Glomerular visceral epithelial cell (primary cell): ENCODE results near the gene CHD9.
"Not testable (repeated sequence)": the region's sequence is repeated elsewhere in the genome, so short reads cannot be mapped to it uniquely, and the experiment has no call there.

Experiments
- DNase-seq: peaks from one replicate; pipeline ENCODE4 v3.0.0-alpha.2; 2016; ENCODE audit errors: extremely low spot score

Gene CHD9

DNA sequence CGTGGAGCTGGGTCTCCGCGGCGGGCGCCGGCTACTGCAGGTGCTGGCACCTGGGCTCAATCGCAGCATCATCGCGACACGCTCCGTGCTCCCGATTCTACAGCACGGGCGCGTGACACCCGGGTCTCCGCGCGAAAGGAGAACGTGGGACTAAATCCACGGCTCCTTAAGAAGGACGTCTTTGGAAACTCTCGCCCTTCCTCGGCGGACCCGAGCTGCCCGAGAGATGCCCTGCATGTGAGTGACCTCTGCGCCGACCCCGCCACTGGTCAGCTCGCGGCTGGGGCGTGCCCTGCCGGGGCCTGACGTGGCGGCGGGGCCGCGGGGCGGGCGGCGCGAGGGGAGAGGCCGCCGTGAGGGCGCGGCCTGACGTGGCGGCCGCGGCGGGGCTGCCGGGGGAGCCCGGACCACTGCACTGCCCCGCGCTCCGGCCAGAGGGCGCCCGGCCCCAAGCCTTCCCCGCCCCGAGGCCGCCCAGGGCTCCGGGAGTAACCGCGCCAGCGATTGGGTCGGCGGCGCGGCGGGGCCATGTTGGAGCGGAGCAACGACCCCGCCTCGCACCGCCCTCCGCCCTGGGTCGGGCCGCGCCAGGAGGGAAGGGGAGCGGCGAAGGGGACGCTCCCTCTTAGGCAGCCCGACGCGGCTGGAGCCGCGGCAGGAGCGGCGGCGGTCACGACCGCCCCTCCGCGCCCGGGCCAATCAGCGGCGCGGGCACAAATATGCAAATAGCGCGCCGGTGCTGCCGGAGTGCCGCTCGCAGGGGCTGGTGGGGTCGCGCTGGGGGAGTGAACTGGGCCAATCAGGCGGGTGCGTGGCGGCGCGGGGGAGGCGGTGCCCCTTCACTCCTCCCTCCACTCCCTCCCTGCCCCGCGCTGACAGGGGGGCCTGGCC is 75.6 kb downstream of the CHD9 start:
- DNase-seq: peak; percentile 94

DNA sequence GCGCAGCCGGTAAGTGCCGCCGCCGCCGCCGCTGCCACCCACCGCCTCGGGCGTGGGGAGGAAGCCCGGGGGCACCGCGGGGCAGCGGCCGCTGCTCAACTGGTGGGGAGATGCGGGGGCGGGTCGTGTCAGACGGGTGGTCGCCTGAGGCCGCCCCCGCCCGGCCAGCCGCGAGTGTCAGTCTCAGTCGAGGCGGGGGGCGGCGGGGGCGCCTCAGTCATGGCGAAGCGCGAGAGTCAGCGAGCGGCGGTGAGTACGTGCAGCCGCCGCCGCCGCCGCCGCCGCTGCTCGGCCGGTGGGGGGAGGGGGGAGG is 76.2 kb downstream of the CHD9 start:
- DNase-seq: no peak

DNA sequence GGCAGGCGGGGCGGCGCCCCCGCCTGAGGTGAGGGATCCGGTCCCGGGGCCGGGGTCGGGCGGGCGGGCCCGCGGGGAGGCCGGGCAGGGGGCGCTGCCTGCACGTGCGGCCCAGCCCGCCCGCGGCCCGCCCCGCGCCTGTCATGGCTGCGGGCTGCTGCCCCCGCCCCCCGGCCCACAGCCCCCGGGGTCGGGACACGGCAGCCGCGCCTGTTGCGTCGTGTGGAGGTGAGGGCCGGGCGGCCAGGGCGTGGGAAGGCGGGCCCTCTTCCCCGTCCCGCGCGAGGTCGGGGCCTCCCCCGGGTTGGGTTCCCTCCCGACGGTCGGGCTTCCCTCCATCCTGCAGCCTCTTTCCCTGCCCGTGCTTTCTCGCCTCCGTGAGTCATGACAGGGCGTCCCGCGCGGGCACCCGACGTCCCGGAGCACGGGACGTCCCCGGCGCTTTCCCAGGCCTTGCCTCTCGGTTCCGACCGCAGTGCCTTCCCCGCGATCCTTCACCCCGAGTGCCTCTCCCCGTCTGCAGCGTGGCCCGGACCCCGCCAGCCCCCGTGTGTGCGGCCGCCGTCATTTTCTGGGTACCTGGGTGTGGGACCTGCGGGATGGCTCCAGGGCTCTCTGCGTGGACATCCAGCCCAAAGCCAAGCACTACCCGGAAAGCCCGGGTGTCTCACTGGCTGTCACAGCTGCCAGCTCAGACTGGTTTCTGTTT is 76.7 kb downstream of the CHD9 start:
- DNase-seq: peak; percentile 52

DNA sequence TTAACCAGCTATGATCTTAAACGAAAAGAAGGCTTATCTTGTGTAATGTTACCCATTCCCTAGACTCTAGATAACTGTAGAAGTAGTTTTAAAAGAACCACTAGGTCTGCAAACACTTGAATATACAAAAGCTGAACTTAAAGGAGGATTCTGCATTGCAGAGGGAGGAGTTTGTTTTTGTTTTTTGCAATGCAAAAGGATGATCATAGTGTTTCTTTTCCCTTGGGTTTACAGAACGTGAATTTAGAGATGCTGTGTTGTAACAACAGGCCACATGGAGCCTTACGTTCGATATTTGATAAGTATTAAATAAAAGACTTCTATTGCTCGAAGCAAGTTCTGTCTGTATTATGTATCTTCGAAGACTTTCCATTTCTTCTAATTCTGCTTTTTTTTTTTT is 77.6 kb downstream of the CHD9 start:
- DNase-seq: no peak

DNA sequence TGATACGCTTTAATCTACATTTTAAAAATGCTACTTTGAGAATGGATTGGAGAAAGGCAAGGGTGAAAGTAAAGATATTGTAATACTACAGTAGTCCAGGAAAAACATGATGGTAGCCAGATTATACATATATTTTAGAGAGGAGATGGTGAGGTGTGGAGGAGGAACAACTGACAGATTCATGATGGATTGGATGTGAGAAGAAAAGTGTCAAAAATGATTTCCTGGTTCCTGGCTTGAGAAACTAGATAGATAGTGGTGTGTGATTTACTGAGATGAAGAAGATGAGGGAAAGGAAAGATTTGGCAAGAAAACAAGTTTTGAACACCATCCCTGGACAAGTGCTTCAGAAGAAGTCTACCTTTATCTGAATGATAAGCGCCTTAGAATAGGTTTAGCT is 80.5 kb downstream of the CHD9 start:
- DNase-seq: no peak

DNA sequence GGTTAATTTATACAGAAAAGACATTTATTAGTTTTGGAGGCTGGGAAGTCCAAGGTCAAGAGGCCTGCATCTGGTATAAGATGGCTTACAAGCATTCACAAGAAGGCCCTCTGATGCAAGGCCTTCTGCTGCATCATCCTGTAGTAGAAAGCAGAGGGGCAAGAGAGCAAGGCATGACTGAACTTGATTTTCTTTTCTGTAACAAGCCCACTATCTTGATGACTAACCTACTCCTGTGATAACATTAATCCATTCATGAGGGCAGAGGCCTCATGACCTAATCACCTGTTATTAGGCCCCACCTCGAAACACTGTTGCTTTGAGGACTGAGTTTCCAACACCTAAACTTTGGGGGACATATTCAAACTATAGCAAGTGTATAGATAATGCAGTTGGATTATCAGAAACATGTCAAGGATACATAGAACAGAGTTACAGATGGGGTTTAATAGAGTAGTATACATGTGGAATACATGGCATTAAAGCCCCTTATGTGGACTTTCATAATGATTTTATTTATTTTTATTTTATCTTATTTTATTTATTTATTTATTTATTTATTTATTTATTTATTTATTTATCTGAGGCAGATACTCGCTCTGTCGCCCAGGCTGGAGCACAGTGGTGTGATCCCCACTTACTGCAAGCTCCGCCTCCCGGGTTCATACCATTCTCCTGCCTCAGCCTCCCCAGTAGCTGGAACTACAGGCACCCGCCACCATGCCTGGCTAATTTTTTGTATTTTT is 88.2 kb downstream of the CHD9 start:
- DNase-seq: peak; percentile 2

DNA sequence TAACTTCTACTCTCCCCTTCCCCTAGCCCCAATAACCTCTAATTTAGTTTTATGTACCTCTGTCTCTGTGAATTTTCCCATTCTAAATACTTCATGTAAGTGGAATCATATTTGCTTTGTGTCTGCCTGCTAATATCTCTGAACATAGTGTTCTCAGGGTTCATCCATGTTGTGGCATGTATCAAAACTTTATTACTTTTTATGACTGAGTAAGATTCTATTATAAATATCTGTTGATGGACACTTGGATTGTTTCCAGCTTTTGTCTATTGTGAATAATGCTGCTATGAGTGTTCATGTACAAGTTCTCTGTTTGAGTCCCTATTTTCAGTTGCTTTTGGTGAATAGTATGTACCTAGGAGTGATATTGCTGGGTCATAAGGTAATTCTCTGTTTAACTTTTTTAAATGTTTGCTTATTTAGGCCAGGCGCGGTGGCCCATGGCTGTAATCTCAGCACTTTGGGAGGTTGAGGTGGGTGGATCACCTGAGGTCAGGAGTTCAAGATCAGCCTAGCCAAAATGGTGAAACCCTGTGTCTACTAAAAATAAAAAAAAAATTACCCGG is 92.8 kb downstream of the CHD9 start:
- no peak for DNase-seq

DNA sequence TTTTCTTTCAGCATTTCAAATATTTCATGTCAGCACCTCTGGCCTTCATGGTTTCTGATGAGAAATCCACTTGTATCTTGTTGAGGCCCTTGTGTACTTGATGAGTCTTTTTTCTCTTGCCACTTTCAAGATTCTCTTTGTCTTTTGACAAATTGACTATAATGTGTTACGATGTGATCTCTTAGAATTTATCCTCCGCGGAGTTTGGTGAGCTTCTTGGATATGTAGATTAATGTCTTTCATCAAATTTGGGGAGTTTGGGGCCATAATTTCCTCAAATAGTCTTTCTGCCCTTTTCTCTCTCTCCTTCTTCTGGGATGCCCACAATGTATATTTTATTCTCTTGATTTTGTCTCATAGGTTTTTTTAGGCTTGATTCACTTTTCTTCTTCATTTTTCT is 96.0 kb downstream of the CHD9 start:
- DNase-seq: no peak

DNA sequence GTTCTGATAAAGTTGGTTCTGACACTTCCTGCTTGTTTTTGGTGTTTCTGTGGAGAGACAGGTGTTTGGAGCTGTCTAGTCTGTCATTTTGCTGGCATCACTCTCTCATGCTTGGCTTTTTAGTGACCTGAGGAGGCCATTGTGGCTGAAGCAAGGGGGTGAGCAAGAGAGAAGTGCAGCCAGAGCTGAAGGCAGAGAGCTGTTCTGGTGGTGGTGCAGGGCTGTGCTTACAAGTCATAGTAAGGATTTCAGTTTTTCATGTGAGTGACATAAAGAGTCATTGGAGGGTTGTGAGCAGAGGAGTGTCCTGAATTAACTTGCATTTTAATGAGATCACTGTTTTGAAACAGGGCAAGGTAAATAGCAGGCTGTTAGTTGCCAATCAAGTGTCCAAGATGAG is 97.5 kb downstream of the CHD9 start:
- DNase-seq: no peak

DNA sequence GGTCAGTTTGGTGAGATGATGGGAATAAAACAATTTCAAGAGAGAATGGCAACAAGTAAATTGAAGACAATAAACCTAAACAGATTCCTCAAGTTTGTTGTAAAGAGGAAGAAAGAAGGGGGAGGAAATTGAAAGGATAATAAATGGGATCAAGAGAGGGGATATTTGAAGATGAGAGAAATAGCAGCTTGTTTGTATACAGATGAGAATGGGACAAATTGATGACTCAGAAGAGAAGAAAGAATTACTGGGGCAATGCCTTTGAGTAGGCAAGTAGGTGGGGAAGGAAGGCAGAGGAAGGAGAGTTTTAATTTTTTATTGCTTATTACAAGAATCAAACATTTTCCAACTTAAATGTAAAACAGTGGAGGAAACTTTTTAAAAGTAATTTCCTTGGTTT is 98.3 kb downstream of the CHD9 start:
- DNase-seq: no peak

DNA sequence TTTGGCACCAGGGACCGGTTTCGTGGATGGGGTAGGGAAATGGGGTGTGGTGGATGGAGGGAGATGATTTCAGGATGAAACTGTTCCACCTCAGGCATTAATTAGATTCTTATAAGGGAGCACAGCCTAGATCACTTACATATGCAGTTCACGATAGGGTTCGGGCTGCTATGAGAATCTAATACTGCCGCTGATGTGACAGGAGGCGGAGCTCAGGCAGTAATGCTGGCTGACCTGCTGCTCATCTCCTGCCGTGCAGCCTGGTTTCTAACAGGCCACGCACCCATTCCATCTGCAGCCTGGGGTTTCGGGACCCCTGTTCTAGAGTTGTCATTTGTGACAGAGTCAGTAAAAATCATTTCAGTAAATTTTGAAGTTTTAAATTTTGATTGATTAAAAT is 99.7 kb downstream of the CHD9 start:
- no peak for DNase-seq

DNA sequence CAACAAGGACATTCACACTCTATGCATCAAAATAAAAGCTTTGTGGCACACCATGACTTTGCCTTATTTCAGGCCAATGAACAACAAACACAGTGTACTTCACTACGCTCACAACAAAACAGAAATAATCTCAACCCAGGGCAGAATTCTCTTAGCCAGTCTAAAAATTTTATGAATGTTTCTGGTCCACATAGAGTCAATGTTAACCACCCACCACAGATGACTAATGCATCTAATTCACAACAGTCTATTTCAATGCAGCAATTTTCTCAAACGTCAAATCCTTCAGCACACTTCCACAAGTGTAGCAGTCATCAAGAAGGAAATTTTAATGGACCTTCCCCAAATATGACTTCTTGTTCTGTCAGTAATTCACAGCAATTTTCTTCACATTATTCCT is 101.7 kb downstream of the CHD9 start:
- no peak for DNase-seq

DNA sequence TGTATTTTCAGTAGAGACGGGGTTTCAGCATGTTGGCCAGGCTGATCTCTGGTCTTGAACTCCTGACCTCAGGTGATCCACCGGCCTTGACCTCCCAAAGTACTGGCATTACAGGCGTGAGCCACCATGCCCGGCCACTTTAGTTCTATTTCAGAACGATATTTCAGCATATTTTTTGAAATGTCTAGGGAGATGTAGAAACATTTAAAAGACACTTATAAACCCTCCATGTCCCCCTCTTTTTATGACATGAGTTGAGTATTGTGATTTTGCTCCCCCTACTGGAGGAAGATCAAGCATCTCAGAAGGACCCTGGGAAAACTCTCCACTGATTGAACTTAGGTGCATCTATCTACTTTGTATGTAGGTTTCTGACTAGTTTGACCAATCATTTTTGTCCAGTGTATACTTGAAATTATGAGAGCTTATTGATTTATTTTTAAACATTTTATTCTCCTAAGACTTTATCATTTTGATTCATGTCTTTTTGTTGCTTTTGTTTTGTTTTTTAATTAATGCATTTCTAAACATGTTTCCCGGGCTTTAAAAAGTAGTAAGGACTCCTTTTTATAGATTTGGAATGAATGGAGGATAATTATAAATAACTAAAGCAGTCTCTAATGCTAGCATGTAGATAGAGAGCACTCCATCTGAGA is 105.1 kb downstream of the CHD9 start:
- DNase-seq: peak; percentile 42

DNA sequence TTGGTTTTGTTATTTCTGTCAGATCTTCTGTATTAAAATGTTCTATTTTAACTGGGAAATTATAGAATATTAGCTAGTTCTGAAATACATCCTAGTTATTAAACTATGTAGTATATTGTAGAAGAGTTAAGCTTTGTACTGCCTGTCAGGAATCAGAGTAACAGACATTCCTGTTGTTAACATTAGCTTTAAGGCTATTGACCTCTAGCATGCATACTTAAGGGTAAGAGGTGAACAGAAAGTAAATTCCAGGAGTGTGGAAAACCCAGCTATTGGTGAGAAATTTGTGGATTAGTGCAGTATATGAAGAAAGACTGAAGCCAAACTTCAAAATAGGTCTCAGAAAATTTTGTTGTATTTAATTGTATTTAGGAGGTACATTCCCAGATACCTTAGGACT is 111.3 kb downstream of the CHD9 start:
- no peak for DNase-seq

DNA sequence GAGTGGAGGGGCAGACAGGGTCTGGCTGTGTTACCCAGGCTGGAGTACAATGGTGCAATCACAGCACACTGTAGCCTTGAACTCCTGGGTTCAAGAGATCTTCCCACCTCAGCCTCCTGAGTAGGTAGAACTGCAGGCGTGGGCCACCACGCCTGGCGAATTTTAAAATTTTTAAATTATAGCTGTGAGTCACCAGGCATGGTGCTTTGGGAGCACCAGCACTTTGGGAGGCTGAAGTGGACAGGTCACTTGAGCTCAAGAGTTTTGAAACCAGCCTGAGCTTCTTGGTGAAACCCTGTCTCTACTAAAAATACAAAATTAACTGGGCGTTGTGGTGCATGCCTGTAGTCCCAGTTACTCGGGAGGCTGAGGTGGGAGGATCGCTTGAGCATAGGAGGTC is 114.0 kb downstream of the CHD9 start:
- no peak for DNase-seq

DNA sequence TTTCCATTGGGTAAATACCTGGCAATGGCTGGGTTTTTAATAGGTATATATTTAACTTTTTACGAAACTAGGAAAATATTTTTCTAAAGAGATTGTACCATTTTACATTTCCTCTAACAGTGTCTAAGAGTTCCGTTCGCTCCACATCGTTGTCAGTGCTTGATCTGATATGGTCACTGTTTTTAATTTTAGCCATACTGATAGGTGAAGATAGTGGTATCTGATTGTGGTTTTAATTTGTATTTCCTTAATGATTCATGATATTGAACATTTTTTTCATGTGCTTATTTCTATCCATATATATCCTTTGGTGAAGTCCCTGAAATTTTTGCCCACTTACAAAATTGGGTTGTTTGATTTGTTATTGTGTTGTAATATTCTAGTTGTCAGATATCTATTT is 117.7 kb downstream of the CHD9 start:
- DNase-seq: no peak

DNA sequence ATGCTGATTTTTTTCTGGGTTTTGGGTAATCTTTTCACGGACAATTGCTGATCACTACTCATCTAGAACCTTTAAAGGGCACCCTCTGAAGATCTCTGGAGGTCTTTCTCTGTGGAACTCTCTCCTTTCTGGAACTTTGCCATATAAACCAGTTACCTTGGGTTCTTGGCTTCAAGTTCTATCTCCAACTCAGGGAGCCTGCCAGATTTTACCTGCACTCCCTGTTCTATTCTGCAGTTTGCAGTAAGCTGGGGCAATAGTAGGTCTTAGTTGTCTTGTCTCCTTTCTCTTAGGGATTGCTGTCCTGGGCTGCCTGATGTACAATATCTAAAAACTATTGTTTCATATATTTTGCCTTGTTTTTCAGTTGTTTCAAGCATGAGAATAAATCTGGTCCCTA is 120.3 kb downstream of the CHD9 start:
- DNase-seq: no peak

DNA sequence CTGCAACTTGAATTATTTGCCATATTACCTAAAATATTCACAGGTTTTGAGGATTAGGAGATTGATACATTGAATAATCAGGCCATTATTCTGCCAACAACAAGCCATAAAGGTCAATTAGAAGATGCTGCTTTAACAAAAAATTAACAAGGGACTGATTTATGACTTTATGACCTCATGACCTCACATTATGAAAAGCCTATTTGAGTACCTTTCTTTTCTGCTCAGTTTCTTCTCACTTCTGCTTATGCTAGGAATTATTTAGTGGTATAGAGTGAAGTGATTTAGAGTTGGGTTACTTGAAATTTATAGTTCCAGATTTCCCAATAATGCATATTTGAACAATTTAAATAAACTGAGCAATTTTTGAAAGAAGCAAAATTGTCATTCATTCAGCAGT is 121.6 kb downstream of the CHD9 start:
- no peak for DNase-seq

DNA sequence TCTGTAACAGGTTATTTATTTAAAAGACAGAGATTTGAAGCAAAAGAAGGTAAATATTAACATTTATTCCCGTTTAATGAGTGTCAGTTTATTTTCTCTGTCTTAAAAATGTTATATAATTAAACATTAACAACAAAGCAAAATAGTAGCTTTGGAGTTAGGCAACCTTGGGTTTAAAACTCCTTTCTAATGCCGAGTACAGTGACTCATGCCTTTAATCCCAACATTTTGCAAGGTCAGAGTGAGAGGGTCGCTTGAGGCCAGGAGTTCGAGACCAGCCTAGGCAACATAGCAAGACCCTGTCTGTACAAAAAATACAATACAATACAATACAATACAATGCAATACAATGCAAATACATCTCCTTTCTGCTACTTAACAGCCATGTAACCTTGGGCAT is 128.7 kb downstream of the CHD9 start:
- DNase-seq: no peak

DNA sequence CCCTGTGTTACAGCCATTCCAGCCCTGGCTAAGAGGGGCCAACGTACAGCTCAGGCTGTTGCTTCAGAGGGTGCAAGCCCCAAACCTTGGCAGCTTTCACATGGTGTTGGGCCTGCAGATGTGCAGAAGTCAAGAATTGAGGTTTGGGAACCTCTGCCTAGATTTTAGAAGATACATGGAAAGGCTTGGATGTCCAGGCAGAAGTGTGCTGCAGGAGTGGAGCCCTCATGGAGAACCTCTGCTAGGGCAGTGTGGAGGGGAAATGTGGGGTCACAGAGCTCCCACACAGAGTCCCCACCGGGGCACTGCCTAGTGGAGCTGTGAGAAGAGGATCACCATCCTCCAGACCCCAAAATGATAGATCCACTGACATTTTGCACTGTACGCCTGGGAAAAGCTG is 130.9 kb downstream of the CHD9 start:
- not testable (repeated sequence) for DNase-seq

DNA sequence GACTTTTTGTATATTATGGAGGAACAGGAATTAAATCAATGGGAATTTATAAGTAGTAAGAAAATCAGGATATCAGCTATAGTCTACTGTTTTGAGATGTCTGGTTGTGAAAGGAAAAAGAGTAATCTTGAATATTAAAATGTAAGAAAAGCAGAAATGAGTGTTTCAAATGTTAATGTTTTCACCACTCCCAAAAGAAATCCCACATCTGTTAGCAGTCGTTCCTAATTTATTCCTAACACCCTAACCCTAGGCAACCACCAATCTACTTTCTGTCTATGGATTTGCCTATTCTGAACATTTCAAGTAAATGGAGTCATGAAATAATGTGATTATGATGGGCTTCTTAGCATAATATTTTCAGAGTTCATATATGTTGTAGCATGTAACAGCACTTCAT is 133.0 kb downstream of the CHD9 start:
- no peak for DNase-seq

DNA sequence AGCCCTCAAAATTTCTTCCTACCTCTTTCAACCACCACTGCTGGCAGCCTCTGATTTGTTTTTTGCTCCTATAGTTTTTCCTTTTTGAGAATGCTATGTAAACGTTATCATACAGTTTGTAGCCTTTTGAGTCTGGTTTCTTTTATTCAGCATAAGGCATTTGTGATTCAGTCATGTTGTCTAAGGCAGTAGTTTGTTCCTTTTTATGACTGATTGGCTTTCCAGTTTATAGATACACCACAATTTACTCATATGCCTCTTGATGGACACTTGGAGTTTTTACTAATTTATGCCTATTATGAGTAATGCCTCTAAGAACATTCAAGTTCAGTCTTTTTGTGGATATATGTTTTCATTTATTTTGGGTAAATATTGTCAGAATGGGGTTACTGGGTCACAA is 136.6 kb downstream of the CHD9 start:
- no peak for DNase-seq
